ENCODE measurements around the gene SLC37A2. TPM values are rescaled to one million over a fixed set of nuclear protein-coding genes. Genes with fewer than 3 reads are reported as not detected.
"Not testable (repeated sequence)": the region's sequence is repeated elsewhere in the genome, so short reads cannot be mapped to it uniquely, and the experiment has no call there.

Gene SLC37A2
- total RNA-seq, 2 donors from 2014 or later: 6.0 to 8.9 TPM

DNA sequence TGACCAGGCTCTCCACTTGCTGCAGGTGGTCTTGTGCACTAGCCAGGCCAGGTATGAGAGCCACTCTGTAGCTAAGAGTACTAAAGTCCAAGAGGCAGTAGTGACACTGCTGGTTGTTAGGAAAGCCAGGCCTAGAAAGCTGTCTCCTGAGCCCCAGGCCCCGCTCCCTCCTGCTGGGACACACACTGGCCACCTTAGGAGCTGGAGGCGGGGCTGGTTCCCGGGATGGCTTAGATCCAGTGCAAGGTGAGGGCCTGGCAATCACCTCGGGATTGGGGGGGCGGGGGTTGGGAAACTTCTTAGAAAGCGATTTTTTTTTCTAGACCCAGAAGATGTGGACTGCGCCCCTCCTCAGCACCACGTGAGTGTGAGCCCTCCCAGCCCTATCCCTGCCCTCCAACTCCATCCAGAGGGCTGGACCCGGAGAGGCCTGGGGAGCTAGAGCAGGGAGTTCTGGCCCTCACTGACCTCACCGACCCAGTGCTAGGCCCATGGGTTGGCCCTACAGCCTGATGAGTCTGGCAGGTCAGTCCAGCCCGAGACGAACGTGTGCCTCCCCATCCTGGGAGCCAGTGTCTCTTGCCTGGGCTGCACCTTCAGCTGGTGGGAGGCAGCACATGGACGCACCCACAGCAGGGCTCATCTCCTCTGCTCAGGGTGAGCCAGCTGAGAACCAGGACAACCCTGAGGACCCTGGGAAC, 18.1 kb downstream of the SLC37A2 start:
- ATAC-seq (no peak), DNase-seq (no peak)
- intact Hi-C loops (cut with DNase I): no loop called here

DNA sequence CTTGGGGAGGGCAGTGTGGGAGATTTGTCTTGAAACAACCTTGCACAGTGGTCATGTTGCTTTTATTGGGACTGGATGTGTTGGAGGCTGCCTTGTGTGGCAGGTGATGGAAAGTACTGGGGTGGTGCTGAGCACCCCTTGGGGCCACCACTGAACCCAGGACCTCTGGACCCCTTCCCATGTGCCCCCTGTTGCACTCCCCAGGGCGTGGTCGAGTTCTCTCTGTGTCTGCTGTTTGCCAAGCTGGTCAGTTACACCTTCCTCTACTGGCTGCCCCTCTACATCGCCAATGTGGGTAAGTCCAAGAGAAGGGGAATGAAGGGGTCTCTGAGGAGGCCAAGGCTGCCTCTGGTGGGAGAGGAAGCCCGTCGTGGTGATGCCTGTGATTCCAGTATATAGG, 18.9 kb downstream of the SLC37A2 start:
- intact Hi-C loops (cut with DNase I): no loop called here
- no peak for DNase-seq
- no peak for ATAC-seq

DNA sequence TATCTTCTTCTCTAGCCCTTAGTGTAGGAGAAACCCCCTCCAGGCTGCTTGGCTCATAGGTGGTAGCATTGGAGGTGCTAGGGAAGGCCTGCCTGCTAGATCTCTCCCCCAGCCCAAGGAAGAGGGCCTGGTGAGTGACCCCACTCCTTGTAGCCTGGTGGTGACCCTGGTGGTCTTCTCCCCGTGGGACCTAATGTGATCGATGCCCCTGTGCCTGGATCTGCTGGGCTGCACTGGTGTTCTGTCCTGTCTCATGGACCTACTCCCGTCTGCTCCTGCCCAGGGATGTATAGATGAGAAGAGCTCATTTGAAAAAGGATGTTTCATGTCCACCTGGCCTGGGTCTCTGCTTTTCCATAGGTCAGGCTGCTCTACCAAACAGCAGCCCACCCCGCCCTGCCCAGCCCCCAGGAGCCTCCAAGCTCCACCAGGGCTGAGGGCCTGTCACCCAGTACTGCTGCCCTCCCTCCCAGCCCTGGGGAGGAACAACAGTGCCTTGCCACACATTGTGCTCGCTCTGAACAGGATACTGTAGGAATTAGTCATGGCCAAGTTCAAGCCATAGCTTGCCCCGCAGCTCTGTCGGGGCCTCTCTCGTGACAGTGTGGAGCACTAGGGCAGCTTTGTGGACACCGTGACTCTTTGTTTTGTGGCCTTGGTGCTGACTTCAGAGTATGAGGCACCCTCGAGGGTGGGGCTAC, 19.7 kb downstream of the SLC37A2 start:
- ATAC-seq: no peak
- no peak for DNase-seq
- intact Hi-C loops (cut with DNase I): no loop called here

DNA sequence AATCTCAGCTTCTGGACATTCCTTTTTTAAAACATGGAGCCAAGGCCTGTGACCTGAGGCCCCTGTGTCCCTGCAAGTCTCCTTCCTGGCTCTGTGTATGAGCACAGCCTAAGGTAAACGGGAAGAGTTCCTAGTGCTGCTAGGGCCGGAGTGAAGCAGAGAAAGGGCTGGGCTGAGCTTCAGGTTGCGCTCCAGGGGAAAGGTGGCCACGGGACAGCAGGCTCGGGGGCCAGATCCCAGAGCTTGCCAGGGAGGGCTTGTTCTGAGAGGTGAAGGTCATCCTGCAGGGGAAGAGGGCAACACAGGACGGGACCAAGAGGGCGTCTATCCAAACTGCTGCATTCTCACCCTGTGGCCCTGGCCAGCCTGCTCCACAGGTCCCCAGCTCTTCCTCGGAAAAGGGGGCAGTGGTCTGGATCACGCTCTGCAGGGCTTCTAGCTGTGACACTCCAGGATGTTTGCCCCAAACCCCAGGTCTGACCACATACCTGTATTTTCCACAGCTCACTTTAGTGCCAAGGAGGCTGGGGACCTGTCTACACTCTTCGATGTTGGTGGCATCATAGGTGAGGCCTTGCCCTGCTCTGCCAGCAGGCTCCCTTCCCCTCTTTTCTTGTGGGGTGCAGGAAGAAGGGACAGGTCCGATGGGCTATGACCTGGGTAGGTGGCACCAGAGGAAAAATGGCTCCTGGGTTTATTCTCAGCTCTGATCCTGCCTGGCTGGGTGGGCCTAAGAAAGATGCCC, 20.4 kb downstream of the SLC37A2 start:
- ATAC-seq (no peak), DNase-seq (no peak)
- intact Hi-C loops (cut with DNase I): no loop called here

DNA sequence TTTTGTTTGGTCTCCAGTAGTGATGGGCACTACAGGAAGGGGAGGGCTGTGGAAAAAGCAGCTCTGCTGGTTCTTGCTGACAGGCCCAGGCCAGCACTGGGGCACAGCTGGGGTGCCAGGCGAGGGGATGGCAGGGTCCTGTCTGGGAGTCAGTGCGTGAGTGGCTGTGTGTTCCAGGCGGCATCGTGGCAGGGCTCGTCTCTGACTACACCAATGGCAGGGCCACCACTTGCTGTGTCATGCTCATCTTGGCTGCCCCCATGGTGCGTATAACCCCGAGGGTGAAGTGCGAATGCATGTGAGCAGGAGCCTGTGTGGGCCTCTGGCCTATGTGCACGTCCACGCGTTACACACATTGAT, 20.9 kb downstream of the SLC37A2 start:
- no peak for ATAC-seq
- intact Hi-C loops (cut with DNase I): no loop called here
- no peak for DNase-seq

DNA sequence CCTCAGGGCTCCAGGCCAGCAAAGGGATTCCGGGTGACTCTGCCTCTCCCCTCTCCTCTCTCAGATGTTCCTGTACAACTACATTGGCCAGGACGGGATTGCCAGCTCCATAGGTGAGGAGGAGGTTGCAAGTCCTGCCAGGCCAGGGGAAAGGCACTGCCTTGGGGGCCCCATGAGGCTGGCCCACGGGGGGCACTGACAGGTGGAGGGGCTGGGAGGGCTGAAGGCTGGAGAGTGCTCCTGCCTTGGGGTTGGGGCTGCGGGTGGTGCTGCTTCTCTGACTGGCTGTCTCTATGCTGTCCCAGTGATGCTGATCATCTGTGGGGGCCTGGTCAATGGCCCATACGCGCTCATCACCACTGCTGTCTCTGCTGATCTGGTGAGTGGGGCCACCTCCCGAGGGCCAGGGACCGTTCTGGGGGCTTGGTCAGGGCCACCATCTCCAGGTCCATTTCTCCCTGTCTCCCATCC, 21.7 kb downstream of the SLC37A2 start:
- no peak for DNase-seq
- ATAC-seq: no peak
- intact Hi-C loops (cut with DNase I): no loop called here

DNA sequence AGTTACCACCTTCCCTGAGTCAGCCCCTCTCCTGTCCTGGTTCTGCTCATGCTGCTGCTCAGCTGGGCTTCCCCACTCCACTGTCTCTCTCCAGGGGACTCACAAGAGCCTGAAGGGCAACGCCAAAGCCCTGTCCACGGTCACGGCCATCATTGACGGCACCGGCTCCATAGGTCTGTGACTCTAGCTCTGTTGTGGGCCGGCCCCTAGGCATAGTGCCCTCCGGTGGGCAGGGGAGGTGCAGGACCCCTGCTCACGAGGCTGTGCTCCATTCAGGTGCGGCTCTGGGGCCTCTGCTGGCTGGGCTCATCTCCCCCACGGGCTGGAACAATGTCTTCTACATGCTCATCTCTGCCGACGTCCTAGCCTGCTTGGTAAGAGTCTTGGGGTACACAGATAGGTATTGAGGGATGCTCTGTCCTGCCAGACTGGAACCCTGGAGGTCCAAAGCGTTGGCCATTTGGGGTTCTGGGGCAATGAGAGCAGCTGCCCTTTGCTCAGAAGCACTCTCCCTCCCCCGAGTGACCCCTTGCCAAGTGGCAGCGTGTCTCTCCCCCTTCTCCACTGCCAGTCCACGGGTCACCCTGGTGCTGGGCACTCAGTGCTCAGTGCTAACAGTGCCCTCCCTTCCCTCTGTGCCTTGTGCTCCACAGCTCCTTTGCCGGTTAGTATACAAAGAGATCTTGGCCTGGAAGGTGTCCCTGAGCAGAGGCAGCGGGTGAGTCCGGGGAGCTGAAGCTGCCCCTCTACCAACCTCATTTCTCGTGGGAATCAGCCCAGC, 22.4 kb downstream of the SLC37A2 start:
- intact Hi-C loops (cut with DNase I): no loop called here
- ATAC-seq (no peak), DNase-seq (no peak)

DNA sequence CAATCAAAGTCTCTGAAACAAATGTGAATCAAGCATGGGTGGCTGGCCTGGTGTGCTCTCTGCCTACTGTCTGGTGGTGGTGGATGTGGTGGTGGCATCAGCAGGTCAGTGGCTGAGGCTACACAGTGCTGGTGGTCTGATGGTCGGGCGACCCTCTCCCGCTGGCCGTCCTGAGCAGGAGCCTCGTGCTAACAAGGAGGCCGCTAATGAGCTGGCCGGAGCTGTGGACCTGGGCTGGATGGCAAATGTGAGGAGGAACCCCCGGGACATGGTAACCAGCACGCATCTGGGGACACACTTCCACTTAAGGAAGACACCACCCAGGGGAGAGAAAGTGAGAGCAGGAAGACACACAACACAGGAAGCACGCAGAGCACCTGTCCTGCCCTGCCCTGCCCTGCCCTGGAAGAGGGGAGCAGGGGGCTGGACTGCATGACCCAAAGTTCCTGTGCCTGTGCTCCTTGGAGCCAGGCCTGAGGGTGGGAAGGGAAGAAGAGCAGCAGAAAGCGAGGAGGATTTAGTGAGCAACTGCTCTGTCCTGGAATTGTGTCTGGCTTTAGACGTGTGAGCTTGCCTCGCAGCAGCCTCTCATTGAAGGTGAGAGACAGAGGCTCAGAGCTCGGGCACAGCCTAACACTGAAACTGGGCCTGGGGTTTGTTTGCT, 23.7 kb downstream of the SLC37A2 start:
- no peak for ATAC-seq

DNA sequence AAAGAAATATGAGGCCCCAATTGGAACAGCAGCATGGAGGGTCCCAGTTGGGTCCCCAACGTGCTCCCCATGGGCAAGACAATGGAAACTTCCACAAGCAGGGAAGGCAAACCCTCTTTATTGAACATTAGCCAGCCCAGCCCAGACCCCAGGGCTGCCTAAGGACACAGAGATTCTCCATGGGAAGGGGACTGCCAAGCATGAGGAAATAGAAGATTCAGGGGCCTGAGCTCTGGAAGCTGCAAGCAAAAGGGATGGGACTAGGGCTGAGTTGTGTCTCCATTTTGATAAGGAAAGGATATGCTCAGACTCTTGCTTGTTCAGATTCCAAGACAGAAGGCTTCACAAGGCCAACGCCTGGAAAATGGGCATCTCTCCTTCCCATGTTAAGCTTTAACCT, 25.0 kb downstream of the SLC37A2 start:
- no peak for ATAC-seq

More for the DNA sequence above, 23.7 kb downstream of the SLC37A2 start:
- DNase-seq: no peak
- intact Hi-C loops (cut with DNase I): no loop called here

DNA sequence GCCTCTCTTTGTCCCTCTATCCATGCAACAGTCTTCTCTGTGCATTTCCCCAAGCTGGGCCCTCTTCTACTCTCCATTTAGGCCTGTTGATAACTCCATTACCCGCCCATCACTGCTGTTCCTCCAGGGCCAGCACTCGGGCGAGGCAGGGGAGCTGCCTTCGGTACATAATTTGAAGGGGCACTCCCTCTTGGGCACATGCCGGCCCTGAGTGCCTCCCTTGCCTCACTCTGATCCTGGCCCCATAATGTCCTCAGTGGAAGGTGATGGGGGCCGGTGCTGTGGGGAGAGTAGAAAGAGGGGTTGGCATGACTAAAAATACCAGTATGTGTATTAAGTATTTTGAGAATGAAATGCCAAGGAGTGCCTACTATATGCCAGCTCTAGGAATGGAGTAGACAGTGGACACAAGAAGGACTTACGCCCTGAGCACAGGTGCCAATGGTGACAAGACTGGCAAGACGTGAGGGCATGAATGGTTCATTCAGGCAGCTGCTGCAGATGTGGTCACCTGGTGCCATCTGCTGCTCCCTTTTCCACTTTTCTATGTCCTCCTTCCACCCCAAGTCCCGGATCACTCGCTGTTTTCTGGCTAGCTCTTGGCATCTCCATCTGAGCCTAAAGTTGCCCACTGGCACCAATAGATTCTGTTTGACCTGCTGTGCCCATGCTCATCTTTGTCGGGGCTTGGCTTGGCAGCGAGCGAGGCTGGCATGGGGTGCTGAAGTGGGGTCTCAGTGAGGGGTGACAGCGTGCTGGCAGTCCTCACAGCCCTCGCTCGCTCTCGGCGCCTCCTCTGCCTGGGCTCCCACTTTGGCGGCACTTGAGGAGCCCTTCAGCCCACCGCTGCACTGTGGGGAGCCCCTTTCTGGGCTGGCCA, 25.7 kb downstream of the SLC37A2 start:
- ATAC-seq (no peak), DNase-seq (no peak)
- intact Hi-C loops (cut with DNase I): no loop called here

More for the DNA sequence above, 25.0 kb downstream of the SLC37A2 start:
- intact Hi-C loops (cut with DNase I): no loop called here
- DNase-seq: no peak

DNA sequence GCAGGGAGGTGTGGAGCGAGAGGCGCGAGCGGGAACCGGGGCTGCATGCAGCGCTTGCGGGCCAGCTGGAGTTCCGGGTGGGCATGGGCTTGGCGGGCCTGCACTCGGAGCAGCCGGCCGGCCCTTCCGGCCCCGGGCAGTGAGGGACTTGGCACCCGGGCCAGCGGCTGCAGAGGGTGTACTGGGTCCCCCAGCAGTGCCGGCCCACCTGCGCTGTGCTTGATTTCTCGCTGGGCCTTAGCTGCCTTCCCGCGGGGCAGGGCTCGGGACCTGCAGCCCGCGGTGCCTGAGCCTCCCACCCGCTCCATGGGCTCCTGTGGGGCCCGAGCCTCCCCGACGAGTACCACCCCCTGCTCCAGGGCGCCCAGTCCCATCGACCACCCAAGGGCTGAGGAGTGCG, 26.4 kb downstream of the SLC37A2 start:
- ATAC-seq; intact Hi-C loops (cut with DNase I); DNase-seq: not testable (repeated sequence)

DNA sequence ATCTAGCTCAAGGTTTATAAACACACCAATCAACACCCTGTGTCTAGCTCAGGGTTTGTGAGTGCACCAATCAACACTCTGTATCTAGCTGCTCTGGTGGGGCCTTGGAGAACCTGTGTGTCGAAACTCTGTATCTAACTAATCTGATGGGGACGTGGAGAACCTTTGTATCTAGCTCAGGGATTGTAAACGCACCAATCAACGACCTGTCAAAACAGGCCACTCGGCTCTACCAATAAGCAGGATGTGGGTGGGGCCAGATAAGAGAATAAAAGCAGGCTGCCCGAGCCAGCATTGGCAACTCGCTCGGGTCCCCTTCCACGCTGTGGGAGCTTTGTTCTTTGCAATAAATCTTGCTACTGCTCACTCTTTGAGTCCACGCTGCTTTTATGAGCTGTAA, 27.0 kb downstream of the SLC37A2 start:
- ATAC-seq, DNase-seq: not testable (repeated sequence)
- intact Hi-C loops (cut with DNase I): loop anchor here in 1 of 2 donors (10.0 kb wide), 2 partner anchors 255 to 315 kb away; no protein-coding TSS in a partner anchor

DNA sequence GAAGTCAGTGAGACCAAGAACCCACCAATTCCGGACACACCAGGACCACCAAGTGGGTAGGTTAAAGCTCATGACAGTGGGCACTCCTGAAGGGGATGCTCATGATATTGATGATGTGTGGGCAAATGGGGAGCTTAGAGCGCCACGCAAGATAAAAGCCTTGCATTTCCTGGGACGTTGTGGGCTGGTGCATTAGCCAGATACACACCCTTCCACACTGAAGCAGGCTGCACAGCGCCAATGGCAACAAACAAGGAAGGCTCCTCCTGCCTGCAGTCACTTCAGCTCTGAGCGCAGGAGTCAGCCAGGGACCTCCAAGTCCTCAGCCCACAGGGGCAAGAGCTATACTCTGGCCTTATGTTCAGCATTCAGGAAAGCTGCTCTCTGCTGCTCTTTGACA, 27.7 kb downstream of the SLC37A2 start:
- intact Hi-C loops (cut with DNase I): loop anchor here in 1 of 2 donors (10.0 kb wide), 2 partner anchors 254 to 314 kb away; no protein-coding TSS in a partner anchor

DNA sequence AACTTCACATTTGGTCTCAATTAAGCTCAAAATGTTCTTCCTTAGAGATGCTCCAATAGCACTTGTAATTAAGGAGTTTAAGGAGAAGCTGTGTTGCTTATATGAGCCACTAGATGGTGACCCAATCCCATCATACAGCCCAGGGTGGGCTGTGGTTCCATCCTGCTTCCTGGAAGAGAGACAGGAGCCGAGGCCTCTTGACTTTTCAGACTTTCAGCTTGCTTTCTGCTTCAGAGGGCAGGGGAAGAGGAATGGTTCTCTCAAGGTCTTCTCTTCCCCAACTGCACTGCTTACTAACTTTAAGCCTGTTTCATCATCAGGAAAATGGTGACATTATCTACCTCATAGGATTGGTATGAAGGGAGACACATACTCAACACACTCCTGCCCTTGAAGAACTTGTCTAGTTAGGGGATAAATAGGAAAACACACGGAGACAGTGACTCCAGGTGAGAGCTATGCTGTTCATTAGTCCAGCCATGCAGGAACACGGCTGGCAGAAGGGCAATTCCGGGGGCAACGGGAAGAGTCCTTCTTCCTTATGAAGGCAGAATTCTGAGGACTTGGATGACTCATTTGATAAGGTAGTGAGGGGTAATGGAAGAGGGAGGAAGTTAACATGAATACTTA, 28.3 kb downstream of the SLC37A2 start:
- no peak for DNase-seq
- intact Hi-C loops (cut with DNase I): loop anchor here in 1 of 2 donors (10.0 kb wide), 2 partner anchors 253 to 313 kb away; no protein-coding TSS in a partner anchor
- ATAC-seq: peak; percentile 90 to 91

More for the DNA sequence above, 27.7 kb downstream of the SLC37A2 start:
- DNase-seq (no peak), ATAC-seq (no peak)

DNA sequence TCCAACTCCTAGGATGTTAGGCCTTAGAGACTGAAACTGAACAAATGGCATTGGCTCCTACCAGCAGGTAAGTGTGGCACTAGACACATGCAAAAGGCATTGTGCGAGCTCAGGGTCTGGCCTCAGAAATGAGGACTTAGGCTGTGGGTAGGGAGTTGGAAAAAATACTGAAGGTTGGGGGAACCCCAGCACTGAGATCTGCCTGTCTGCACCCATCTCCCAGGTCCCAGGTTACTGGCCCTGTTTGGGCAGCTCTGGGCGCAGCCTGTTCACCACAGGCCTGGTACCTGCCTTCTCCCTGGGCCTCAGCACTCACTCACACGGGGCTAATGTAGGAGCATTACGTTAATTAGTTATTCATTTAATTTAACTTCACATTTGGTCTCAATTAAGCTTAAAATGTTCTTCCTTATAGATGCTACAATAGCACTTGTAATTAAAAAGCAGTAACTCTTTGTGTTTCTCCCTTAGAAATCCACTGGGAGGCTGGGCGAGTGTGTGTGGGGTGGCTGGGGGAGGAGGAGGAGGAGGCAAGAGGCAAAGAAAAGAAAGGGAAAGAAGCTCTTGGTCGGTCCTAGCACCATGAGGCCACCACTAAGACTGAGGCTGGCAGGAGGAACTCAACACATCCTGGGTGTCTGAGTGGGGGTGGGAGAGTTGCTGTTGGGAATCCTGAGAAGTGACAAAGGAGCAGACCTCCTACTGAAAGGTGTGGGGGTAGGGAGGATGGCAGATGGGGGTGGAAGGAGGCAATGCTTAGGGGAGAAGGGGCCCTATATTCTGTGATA, 29.0 kb downstream of the SLC37A2 start:
- intact Hi-C loops (cut with DNase I): loop anchor here in 1 of 2 donors (10.0 kb wide), 2 partner anchors 253 to 313 kb away; no protein-coding TSS in a partner anchor
- no peak for DNase-seq
- no peak for ATAC-seq

DNA sequence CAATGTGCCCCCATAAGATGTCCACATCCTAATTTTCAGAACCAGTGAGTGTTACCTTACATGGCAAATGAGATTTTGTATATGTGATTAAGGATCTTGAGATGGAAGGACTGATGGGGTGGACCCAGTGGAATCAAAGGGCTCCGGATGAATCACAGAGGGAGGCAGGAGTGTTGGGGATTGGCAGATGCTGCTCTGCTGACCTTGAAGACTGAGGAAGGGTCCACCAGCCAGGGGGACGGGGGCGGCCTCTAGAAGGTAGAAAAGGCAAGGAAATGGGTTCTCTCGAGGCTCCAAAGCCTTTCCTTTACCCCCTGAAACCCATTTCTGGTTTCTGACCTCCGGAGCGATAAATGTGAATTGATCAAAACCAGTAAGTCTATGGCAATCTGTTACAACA, 29.6 kb downstream of the SLC37A2 start:
- intact Hi-C loops (cut with DNase I): loop anchor here in 1 of 2 donors (10.0 kb wide), 2 partner anchors 252 to 312 kb away; no protein-coding TSS in a partner anchor
- DNase-seq (no peak), ATAC-seq (no peak)
